HEK293T (cell line): ENCODE data around the gene FSTL4.

ENCODE experiments used
- CTCF ChIA-PET: fragments of 350-600 bp; formaldehyde crosslinking; extraction: SDS; loops from one replicate; lab custom pipeline; 2021; ENCODE audit warnings: antibody characterized with exemption, inconsistent platforms; lab: Yijun Ruan, JAX
- POLR2A ChIA-PET: fragments of 350-600 bp; formaldehyde crosslinking; extraction: SDS; loops from one replicate; lab custom pipeline; 2020; ENCODE audit warnings: antibody characterized with exemption, inconsistent platforms; lab: Yijun Ruan, JAX
- DNase-seq: peaks from one replicate; pipeline ENCODE4 v3.0.0; 2012; ENCODE audit warnings: mixed read lengths; ENCODE audit errors: extremely low spot score
- ARNT ChIP-seq: fragments of 450-650 bp; IDR thresholded peaks from 2 replicates; pipeline ENCODE4 v1.6.1; 2017; ENCODE audit warnings: mild to moderate bottlenecking
- BHLHE40 ChIP-seq: fragments of 450-650 bp; IDR thresholded peaks from 2 replicates; pipeline ENCODE4 v1.6.1; 2016; ENCODE audit warnings: mild to moderate bottlenecking, moderate library complexity, borderline replicate concordance
- CTBP1 ChIP-seq: fragments of 450-650 bp; IDR thresholded peaks from 2 replicates; pipeline ENCODE4 v1.6.1; 2016; ENCODE audit warnings: borderline replicate concordance
- ELF4 ChIP-seq: fragments of 450-650 bp; IDR thresholded peaks from 2 replicates; pipeline ENCODE4 v1.6.1; 2017; ENCODE audit warnings: antibody characterized with exemption
- FOXA1 ChIP-seq: fragments of 450-650 bp; IDR thresholded peaks from 2 replicates; pipeline ENCODE4 v1.6.1; 2016; ENCODE audit warnings: mild to moderate bottlenecking
- FOXK2 ChIP-seq: fragments of 450-650 bp; IDR thresholded peaks from 2 replicates; pipeline ENCODE4 v1.6.1; 2016; ENCODE audit warnings: mild to moderate bottlenecking
- FOXM1 ChIP-seq: fragments of 450-650 bp; IDR thresholded peaks from 2 replicates; pipeline ENCODE4 v1.6.1; 2017; ENCODE audit warnings: mild to moderate bottlenecking, borderline replicate concordance
- HDGF ChIP-seq: fragments of 450-650 bp; IDR thresholded peaks from 2 replicates; pipeline ENCODE4 v1.6.1; 2017; ENCODE audit warnings: antibody characterized with exemption, borderline replicate concordance
- L3MBTL2 ChIP-seq: fragments of 450-650 bp; conservative IDR thresholded peaks from 2 replicates; pipeline ENCODE4 v1.6.1; 2016; ENCODE audit warnings: mild to moderate bottlenecking
- LEF1 ChIP-seq: fragments of 450-650 bp; IDR thresholded peaks from 2 replicates; pipeline ENCODE4 v1.6.1; 2017; ENCODE audit warnings: mild to moderate bottlenecking, borderline replicate concordance
- NFRKB ChIP-seq: fragments of 450-650 bp; IDR thresholded peaks from 2 replicates; pipeline ENCODE4 v1.6.1; 2016; ENCODE audit warnings: mild to moderate bottlenecking, moderate library complexity
- SP1 ChIP-seq: fragments of 450-650 bp; IDR thresholded peaks from 2 replicates; pipeline ENCODE4 v1.6.1; 2017
- SUZ12 ChIP-seq: fragments of 450-650 bp; IDR thresholded peaks from 2 replicates; pipeline ENCODE4 v1.6.1; 2016; ENCODE audit warnings: mild to moderate bottlenecking
- TARDBP ChIP-seq: fragments of 450-650 bp; IDR thresholded peaks from 2 replicates; pipeline ENCODE4 v1.6.1; 2016
- ZNF384 ChIP-seq: fragments of 450-650 bp; IDR thresholded peaks from 2 replicates; pipeline ENCODE4 v1.6.1; 2016
- TF ChIP-seq, protein P1 (sequence below): fragments of 450-650 bp; IDR thresholded peaks from 2 replicates; pipeline ENCODE4 v1.6.1; 2016

The FSTL4 gene

DNA sequence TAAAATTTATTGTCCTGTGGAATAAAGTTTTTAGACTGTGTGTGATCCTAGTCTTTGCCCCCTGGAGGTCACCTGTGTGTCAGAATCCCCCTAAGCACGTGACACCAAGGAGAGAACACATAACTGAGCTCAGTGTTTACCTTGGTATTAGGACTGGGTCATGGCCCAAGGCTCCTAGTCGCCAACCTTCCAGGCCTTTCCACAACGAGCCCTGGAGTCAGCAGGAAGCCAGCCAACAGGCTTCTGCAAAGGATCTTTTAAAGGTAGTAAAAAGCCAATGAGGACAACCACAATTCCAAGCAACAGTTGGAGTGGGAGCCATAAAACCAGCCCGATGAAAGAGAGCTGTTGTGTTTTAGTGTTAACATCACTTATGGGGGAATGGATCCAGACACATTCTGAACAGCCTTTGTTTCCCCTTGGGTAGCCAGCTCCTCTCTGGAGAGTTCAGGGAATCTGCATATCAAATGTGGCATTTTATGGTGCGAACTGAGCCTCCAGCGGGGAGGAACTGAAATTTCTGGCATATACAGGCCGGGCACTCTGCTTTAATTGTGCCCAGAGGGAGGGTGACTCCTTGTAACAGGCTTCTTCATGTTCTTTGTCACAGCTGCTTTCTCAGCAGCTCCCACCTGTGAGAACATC is 239.9 kb downstream of the FSTL4 start:
- no peak for DNase-seq
- CTCF ChIA-PET = interaction anchor here (0.6 kb wide), 1 partner anchor 10 kb away, joined by 3 read pairs; no protein-coding TSS in a partner anchor
- POLR2A ChIA-PET = no interaction called here
- TF ChIP-seq NFRKB (no peak), TARDBP (no peak), FOXA1 (no peak), FOXK2 (no peak), FOXM1 (no peak), BHLHE40 (no peak), ELF4 (no peak), SUZ12 (no peak), L3MBTL2 (no peak), SP1 (no peak), HDGF (no peak), LEF1 (no peak)
- TF ChIP-seq, protein P1, sequence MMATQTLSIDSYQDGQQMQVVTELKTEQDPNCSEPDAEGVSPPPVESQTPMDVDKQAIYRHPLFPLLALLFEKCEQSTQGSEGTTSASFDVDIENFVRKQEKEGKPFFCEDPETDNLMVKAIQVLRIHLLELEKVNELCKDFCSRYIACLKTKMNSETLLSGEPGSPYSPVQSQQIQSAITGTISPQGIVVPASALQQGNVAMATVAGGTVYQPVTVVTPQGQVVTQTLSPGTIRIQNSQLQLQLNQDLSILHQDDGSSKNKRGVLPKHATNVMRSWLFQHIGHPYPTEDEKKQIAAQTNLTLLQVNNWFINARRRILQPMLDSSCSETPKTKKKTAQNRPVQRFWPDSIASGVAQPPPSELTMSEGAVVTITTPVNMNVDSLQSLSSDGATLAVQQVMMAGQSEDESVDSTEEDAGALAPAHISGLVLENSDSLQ = no peak

DNA sequence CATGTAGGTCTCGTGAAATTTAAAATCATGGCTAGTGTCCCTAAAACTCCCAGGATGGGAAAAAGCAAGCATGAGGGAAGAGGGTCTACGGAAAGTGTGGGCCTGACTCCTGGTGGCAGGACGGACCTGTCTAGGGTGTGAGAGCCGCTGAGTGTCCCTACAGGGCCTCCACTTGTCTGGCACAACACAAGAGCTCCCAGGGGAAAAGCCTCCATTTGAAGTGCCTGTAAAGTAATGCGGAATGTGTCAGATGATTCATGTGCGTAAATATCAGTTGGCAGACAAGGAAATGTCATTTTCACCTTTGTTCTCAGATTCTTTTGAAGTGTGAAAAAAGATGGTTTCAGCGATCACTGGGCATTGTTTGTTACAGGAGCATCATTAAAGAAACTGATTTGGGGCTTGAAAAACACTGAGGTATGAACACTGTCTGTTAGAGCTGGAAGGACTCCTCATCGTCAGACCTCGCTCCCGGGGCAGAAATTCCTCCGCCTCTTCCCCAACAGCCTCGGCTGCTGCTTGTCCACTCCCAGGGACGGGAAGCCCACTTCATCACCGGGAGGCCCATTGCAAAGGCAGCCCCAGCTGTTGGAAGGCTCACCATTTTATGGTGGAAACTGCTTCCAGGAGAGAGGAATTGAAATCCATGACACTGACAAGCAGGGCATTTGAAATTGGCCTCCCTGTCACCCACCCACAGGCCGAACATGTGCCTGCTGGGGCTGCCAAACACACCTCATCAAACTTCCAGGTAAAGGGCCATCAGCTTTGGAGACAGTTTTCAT is 240.8 kb downstream of the FSTL4 start:
- no peak for TF ChIP-seq HDGF
- TF ChIP-seq, protein P1 = no peak
- TF ChIP-seq BHLHE40 = no peak
- TF ChIP-seq L3MBTL2 = no peak
- POLR2A ChIA-PET = no interaction called here
- DNase-seq = no peak

DNA sequence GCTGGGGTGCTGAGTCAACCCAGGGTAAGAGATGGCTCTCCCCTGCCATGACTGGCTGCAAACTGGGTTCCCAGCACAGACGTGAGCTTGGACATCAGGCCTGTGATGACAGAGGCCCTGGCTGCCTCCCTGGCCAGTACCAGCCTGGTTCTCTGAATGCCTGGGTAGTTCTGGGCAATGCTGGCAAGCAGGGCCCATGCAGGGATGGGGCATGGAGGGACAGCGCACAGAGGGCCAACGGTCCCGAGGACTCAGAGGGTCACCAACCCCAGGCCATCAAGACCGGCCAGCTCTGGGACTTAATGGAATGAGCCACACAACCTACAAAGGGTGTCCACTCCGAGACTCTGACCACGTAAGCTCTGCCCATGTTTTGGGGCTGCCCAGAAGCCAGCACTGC is 241.4 kb downstream of the FSTL4 start:
- ChIA-PET POLR2A (no interaction called here), CTCF (no interaction called here)
- DNase-seq = no peak

More for the DNA sequence above, 240.8 kb downstream of the FSTL4 start:
- CTCF ChIA-PET = interaction anchor here (0.6 kb wide), 1 partner anchor 9 kb away, joined by 3 read pairs; no protein-coding TSS in a partner anchor

DNA sequence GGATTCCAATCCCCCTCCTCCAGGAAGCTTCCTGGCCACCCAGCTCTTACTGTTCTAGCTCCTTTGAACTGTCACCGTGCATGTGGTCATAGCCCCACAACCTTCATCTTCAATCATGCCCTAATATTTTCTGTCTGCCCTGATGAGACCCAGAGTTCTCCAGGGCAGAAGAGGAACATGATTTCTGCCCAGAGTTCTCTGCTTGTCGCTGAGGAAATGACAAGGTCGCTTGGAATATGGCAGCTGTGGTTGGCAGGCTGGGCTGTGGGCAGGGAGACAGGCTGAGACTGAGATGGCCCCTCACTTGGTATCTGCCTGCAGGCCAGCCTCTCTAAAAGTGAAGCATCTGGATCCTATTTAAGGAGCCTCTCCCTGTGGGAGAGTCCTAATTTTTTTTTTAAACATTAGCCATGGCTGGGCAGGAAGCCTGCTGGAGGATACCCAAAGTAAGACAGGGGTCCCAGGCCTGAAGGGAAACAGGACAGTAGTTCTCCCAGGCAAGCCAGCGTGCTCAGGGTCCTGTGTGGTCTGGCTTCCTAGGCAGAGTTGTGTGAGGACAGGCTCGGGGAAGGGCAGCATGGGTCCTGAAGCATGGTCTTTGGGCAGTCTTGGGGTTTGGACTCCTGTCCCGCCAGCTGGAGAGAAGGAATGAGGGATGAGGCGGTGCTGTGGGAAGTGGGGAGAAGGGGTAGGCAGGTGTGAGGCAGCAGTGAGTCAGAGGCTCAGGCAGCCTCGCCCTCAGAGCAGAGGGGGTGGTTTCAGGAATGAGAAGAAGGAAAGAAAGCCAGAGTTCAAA is 242.1 kb downstream of the FSTL4 start:
- no peak for TF ChIP-seq FOXK2
- TF ChIP-seq NFRKB = no peak
- no peak for TF ChIP-seq ELF4
- TF ChIP-seq TARDBP = no peak
- no peak for TF ChIP-seq BHLHE40
- TF ChIP-seq SUZ12 = no peak
- no peak for TF ChIP-seq FOXM1
- TF ChIP-seq ZNF384 = no peak
- no peak for TF ChIP-seq CTBP1
- TF ChIP-seq, protein P1 = no peak
- no peak for TF ChIP-seq LEF1
- TF ChIP-seq L3MBTL2 = no peak
- TF ChIP-seq SP1 = no peak
- no peak for TF ChIP-seq ARNT
- TF ChIP-seq FOXA1 = no peak
- ChIA-PET CTCF (no interaction called here), POLR2A (no interaction called here)
- no peak for DNase-seq

More for the DNA sequence above, 241.4 kb downstream of the FSTL4 start:
- TF ChIP-seq HDGF (no peak), ELF4 (no peak), LEF1 (no peak), FOXM1 (no peak), SP1 (no peak), ARNT (no peak), SUZ12 (no peak), FOXA1 (no peak), FOXK2 (no peak), NFRKB (no peak), CTBP1 (no peak), L3MBTL2 (no peak), TARDBP (no peak), BHLHE40 (no peak), ZNF384 (no peak)
- TF ChIP-seq, protein P1 = no peak
